Testis (tissue), 2 donors: ENCODE results near the gene KIFC3.

Experiments
- POLR2A ChIP-seq: fragments of 450-650 bp; IDR thresholded peaks from one replicate; pipeline ENCODE4 v1.6.1; 2017; ENCODE audit warnings: antibody characterized with exemption, mild to moderate bottlenecking, moderate library complexity
- TF ChIP-seq, protein P1 (sequence below), 3 experiments: fragments of 450-650 bp in 2 of 3; fragments of 200-600 bp in 1 of 3; sonication (generic) in 1 of 3; IDR thresholded peaks; one replicate each; pipeline ENCODE4 v1.5.1; 2016 to 2019; ENCODE audit warnings: antibody characterized with exemption in 3 of 3, mild to moderate bottlenecking in 2 of 3, moderate library complexity in 1 of 3

- TF ChIP-seq, protein P1, sequence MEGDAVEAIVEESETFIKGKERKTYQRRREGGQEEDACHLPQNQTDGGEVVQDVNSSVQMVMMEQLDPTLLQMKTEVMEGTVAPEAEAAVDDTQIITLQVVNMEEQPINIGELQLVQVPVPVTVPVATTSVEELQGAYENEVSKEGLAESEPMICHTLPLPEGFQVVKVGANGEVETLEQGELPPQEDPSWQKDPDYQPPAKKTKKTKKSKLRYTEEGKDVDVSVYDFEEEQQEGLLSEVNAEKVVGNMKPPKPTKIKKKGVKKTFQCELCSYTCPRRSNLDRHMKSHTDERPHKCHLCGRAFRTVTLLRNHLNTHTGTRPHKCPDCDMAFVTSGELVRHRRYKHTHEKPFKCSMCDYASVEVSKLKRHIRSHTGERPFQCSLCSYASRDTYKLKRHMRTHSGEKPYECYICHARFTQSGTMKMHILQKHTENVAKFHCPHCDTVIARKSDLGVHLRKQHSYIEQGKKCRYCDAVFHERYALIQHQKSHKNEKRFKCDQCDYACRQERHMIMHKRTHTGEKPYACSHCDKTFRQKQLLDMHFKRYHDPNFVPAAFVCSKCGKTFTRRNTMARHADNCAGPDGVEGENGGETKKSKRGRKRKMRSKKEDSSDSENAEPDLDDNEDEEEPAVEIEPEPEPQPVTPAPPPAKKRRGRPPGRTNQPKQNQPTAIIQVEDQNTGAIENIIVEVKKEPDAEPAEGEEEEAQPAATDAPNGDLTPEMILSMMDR (IDR thresholded peaks at IDR 0.05), result peak in 2 of 3 experiments; percentile 17 to 24
- TF ChIP-seq POLR2A, result no peak
These were observed 6.8 kb downstream of the KIFC3 start for GRCh38 chr16:57795431-57795878.
